Gastrocnemius medialis (tissue), 4 donors: ENCODE results near the gene CHI3L1.

Experiments
- CTCF ChIP-seq, 5 experiments: fragments of 450-650 bp in 3 of 5; fragments of 200-600 bp in 2 of 5; sonication (generic) in 2 of 5; IDR thresholded peaks in 4 of 5; conservative IDR thresholded peaks in 1 of 5; 1 replicate in 4 of 5; 2 replicates in 1 of 5; pipeline ENCODE4 v1.5.1; 2016 to 2019; ENCODE audit warnings: antibody characterized with exemption in 5 of 5, mild to moderate bottlenecking in 3 of 5, moderate library complexity in 3 of 5
- POLR2A ChIP-seq, 2 donors: fragments of 450-650 bp; IDR thresholded peaks; one replicate each; pipeline ENCODE4 v1.6.1; 2017; ENCODE audit warnings: antibody characterized with exemption in 2 of 2, mild to moderate bottlenecking in 2 of 2, moderate library complexity in 2 of 2

DNA sequence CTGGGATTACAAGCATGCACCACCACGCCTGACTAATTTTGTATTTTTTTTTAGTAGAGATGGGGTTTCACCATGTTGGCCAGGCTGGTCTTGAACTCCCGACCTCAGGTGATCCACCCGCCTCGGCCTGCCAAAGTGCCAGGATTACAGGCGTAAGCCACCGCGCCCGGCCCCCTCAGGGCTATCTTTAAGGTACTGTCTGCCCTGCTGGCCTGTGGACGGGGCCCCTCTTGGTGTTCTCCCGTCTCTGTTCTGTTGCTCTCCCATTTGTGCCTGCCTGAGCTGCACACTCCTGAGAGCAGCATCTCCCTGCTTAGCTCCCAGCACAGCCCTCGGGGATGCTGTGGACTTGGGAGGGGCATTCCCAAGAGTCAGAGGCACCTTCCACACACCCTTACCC lies 24.8 kb downstream of the CHI3L1 start:
- TF ChIP-seq CTCF (IDR thresholded peaks at IDR 0.05 in 4 of 5, conservative IDR thresholded peaks at IDR 0.05 in 1 of 5) (no peak), POLR2A (IDR thresholded peaks at IDR 0.05) (no peak)
